Immature natural killer cell (primary cell): ENCODE measurements around the gene NUTM2B. TPM values are rescaled to one million over a fixed set of nuclear protein-coding genes. Genes with fewer than 3 reads are reported as not detected.
"Not testable (repeated sequence)": the region's sequence is repeated elsewhere in the genome, so short reads cannot be mapped to it uniquely, and the experiment has no call there.

Experiments used
- DNase-seq, 3 donors: peaks; one replicate each; pipeline ENCODE4 v3.0.0; 2022; ENCODE audit warnings: mixed read lengths in 1 of 3
- H3K27ac Mint-ChIP-seq, 6 donors: one replicate each; pipeline ENCODE4 v1.8.0; 2020; ENCODE audit warnings: mixed read lengths in 6 of 6, mild to moderate bottlenecking in 5 of 6, inconsistent platforms in 4 of 6, moderate library complexity in 3 of 6
- H3K27me3 Mint-ChIP-seq, 3 donors: one replicate each; pipeline ENCODE4 v1.8.0; 2020 to 2021; ENCODE audit warnings: low read depth in 3 of 3, mild to moderate bottlenecking in 3 of 3, mixed read lengths in 3 of 3, moderate library complexity in 3 of 3, inconsistent platforms in 1 of 3
- H3K36me3 Mint-ChIP-seq, 3 donors: one replicate each; pipeline ENCODE4 v1.8.0; 2020; ENCODE audit warnings: mixed read lengths in 3 of 3, inconsistent platforms in 2 of 3, mild to moderate bottlenecking in 2 of 3
- H3K4me1 Mint-ChIP-seq, 2 donors: one replicate each; pipeline ENCODE4 v1.8.0; 2020; ENCODE audit warnings: inconsistent platforms in 2 of 2, mild to moderate bottlenecking in 2 of 2, mixed read lengths in 2 of 2, moderate library complexity in 1 of 2
- H3K4me3 Mint-ChIP-seq, 5 donors: one replicate each; pipeline ENCODE4 v1.8.0; 2020; ENCODE audit warnings: mild to moderate bottlenecking in 5 of 5, mixed read lengths in 5 of 5, inconsistent platforms in 3 of 5, moderate library complexity in 3 of 5
- H3K9me3 Mint-ChIP-seq, 6 donors: one replicate each; pipeline ENCODE4 v1.8.0; 2020; ENCODE audit warnings: mild to moderate bottlenecking in 6 of 6, mixed read lengths in 6 of 6, inconsistent platforms in 4 of 6, moderate library complexity in 3 of 6
- polyA plus RNA-seq, 3 donors: library from polyadenylated mRNA; unstranded; fragments of 300-500 nt; fragmentation: Illumina TruSeq; gene quantifications; one replicate each; pipeline ENCODE4 v1.2.3, GENCODE V29; 2021

NUTM2B gene
- polyA plus RNA-seq, 3 donors from 2014 or later, result 0.09 TPM; not detected in 2

DNA sequence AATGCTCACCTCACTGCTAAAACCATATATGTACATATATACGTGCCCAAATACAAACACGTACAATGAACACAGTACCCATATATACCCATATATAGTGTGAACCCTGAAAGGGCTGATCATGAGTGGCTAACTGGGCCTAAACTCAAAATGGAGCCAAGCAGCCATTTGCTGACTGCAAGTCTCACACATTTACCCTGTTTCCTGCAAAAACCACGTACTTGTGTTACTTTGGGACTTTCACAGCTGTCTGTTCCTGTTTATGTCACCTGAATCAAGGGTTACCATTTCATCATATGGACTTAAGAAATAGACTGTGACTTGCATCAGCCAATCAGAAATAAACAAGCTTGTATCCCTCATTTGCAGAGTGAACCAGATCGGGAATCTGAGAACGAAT is 5.9 kb upstream of the NUTM2B start:
- H3K4me1 Mint-ChIP-seq, result peaks cover 11 to 30% of the 10 kb centered on the region in 2 donors
- not testable (repeated sequence) for H3K4me3 Mint-ChIP-seq, H3K9me3 Mint-ChIP-seq, H3K36me3 Mint-ChIP-seq, H3K27me3 Mint-ChIP-seq, H3K27ac Mint-ChIP-seq
- peak; percentile 24 to 34 (median 32) for DNase-seq

DNA sequence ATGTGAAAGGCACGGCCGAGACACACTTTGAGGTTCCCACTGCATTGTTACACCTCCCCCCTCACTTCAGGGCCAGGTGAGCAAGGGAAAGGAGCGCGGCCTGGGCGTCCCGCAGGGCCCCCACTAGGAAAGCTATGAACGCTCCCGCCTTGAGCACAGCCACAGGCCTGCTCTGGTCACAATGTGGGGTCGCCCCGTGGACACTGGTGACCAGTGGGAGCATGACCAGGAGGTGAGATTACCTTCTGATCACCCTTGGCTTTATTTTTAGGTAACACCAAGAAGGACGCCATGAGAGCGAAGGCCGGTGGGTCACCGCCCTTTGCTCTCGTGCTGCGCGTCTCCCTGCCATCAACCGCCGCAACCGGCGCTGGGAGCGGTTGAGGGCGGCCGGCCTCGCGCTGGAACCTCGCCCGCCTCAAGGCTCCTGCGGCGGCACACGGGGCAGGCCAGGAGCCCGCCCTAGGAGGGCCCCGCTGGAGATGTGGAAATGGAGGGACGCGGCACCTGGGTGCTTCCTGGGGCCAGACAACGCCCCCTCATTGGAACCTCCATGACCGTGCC is 2.6 kb upstream of the NUTM2B start:
- H3K36me3 Mint-ChIP-seq, H3K9me3 Mint-ChIP-seq, H3K27me3 Mint-ChIP-seq, H3K27ac Mint-ChIP-seq, H3K4me3 Mint-ChIP-seq, DNase-seq: not testable (repeated sequence)
- H3K4me1 Mint-ChIP-seq, result peaks cover 9 to 18% of the 10 kb centered on the region in 2 donors

DNA sequence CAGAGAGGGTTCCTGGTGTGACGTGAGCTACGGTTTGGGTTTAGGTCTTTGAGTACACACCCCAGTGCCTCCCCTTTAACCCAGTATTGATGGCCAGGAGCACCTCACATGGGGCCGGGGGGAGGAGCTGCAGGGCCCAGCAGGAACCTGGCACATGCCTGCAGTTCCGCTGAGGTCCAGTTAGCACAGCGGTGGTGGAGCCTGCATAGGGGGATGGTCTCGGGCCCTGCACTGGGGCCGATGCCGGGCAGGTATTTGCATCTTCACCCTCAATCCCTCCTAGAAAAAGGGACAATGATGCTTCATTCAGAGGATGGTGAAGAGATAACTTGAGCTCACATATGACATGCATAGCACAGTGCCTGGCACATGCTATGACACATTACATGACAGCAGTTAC is 4.0 kb downstream of the NUTM2B start:
- not testable (repeated sequence) for H3K4me3 Mint-ChIP-seq, H3K9me3 Mint-ChIP-seq, H3K36me3 Mint-ChIP-seq, H3K4me1 Mint-ChIP-seq, H3K27me3 Mint-ChIP-seq, DNase-seq, H3K27ac Mint-ChIP-seq

DNA sequence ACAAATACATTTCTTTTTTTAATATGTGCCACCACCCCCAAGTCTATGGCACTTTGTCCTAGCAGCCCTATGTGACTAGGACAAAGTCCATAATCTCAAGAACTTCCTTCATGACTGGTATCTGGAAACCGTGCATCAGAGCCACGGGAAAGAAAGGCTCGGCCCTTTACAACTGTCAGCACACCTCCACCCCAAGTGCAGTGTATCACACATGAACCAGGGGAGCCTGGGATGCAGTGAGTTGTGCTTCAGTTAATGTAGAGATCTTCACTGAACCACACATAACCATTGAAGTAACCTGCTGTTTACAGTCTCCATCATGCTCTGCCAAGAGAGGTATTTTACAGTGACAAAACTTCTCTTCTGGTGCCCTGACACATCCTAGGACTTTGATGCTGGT is 11.9 kb downstream of the NUTM2B start:
- not testable (repeated sequence) for H3K27me3 Mint-ChIP-seq, H3K4me3 Mint-ChIP-seq, DNase-seq, H3K4me1 Mint-ChIP-seq, H3K27ac Mint-ChIP-seq, H3K9me3 Mint-ChIP-seq, H3K36me3 Mint-ChIP-seq

DNA sequence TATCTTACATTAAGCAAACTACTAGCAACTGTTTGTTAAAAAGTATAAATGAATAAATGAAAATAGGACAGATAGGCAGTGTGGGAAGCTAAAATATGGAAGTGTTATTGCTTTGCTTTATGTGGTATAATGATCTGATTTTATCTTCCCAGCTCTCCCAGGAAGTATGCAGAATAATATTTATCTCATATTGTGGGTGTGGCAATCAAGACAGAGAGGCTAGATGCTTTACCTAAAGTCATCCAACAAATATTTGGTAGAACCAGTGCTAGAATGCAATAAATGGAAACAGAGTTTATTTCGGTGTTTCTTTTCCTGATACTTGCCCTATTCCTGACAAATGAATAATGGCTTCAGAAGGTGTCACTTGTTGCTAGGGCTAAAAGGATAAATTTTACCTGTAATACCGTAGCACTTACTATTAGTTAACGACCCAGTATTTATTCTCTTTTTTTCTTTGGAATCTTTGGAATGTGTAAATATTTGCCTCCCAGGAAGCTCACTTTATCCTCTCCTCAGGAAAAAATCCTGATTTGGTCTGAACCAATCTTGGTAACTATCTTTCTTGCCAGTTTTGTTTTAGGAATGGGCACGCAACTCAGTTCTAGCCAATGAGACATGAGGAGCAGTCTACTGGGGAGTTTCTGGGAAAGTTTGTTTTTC is 14.0 kb downstream of the NUTM2B start:
- not testable (repeated sequence) for H3K9me3 Mint-ChIP-seq

DNA sequence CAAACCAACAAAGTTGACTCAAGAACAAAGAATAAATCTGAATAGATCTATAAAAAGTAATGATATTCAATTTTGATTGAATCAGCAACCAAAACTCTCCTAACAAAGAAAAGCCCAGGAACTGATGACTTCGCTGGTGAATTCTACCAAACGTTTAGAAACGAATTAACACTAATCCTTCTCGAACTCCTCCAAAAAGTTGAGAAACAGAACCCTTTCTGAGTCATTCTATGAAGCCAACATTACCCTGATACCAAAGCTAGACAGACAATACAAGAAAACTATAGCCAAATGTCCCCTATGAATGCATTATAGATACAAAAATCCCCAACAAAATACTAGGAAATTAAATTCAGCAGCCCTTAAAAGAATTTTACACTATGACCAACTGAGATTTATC is 17.0 kb downstream of the NUTM2B start:
- H3K27me3 Mint-ChIP-seq, DNase-seq, H3K4me3 Mint-ChIP-seq, H3K27ac Mint-ChIP-seq, H3K9me3 Mint-ChIP-seq, H3K4me1 Mint-ChIP-seq: not testable (repeated sequence)
- H3K36me3 Mint-ChIP-seq, result peaks cover 0 to 14% (median 0%) of the 10 kb centered on the region in 3 donors

More for the DNA sequence above, 14.0 kb downstream of the NUTM2B start:
- not testable (repeated sequence) for H3K4me1 Mint-ChIP-seq, H3K4me3 Mint-ChIP-seq, DNase-seq, H3K27me3 Mint-ChIP-seq, H3K27ac Mint-ChIP-seq, H3K36me3 Mint-ChIP-seq

DNA sequence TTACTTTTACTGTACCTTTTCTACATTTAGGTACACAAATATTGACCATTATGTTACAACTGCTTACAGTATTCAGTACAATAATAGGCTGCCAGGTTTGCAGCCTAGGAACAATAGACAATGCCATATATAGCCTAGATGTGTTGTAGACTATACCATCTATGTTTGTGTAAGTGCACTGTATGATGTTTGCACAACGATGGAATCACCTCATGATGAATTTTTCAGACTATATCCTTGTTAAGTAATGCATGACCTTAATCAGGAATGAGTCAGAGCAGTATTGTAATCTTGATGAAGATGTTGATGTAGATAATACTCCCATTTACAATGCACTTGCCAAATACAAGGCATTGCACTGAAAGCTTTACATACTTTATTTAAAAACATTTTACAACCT is 23.6 kb downstream of the NUTM2B start:
- H3K27ac Mint-ChIP-seq, DNase-seq, H3K4me1 Mint-ChIP-seq, H3K9me3 Mint-ChIP-seq, H3K36me3 Mint-ChIP-seq, H3K27me3 Mint-ChIP-seq, H3K4me3 Mint-ChIP-seq: not testable (repeated sequence)

DNA sequence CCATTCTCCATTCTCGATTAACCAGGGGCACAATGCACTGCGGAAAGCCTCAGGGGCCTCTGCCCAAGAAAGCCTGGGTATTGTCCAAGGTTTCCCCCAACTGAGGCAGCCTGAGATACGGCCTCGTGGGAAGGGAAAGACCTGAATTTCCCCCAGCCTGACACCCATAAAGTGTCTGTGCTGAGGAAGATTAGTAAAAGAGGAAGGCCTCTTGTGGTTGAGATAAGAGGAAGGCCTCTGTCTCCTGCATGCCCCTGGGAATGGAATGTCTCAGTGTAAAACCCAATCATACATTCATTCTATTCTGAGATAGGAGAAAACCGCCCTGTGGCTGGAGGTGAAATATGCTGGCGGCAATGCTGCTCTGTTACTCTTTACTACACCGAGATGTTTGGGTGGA is 41.8 kb downstream of the NUTM2B start:
- peaks cover 3 to 33% (median 17%) of the 10 kb centered on the region in 3 donors for H3K36me3 Mint-ChIP-seq

DNA sequence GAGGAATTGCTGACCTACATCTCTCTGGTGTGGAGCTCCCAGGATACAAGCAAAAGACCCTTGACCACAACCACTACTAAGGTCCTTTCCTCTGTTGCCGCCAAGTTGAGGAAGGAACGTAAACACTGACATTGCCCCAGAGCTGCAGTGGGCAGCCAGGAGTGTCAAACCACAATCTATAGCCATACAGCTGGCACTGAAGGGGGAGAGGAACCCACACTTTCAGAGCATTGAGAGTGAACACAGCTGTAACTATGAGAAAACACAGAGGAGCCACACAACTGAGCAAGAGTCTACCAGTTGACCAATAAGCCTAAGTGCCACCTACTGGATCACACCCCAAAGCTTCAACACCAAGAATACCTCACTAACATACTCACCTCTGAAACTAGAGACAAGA is 45.5 kb downstream of the NUTM2B start:
- H3K27ac Mint-ChIP-seq, result peak overlapping the region in 5 of 6 donors; percentile 57 to 72 (median 69)
- DNase-seq, result peak in 1 of 3 donors; percentile 5
- peaks cover 3 to 22% (median 7%) of the 10 kb centered on the region in 3 donors for H3K36me3 Mint-ChIP-seq
- H3K4me3 Mint-ChIP-seq, result peak overlapping the region in 1 of 5 donors; percentile 38
- peaks cover 28 to 40% of the 10 kb centered on the region in 2 donors for H3K4me1 Mint-ChIP-seq
- not testable (repeated sequence) for H3K27me3 Mint-ChIP-seq, H3K9me3 Mint-ChIP-seq

More for the DNA sequence above, 41.8 kb downstream of the NUTM2B start:
- H3K4me1 Mint-ChIP-seq, result peaks cover 13 to 18% of the 10 kb centered on the region in 2 donors
- not testable (repeated sequence) for H3K4me3 Mint-ChIP-seq, DNase-seq, H3K27ac Mint-ChIP-seq, H3K27me3 Mint-ChIP-seq, H3K9me3 Mint-ChIP-seq

DNA sequence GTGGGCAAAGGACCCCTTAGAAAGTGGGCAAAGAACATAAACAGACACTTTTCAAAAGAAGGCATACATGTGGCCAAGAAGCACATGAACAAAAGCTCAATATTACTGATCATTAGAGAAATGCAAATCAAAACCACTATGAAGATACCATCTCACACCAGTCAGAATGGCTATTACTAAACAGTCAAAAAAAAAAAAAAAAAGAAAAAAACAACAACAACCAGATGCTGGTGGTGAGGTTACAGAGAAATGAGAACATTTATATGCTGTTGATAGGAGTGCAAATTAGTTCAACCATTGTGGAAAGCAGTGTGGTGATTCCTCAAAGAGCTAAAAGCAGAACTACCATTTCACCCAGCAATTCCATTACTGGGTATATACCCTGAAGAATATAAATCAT is 50.6 kb downstream of the NUTM2B start:
- H3K4me1 Mint-ChIP-seq, result peaks cover 23 to 38% of the 10 kb centered on the region in 2 donors
- H3K36me3 Mint-ChIP-seq, result peaks cover 0 to 13% (median 9%) of the 10 kb centered on the region in 3 donors
- H3K4me3 Mint-ChIP-seq, result not testable (repeated sequence)

DNA sequence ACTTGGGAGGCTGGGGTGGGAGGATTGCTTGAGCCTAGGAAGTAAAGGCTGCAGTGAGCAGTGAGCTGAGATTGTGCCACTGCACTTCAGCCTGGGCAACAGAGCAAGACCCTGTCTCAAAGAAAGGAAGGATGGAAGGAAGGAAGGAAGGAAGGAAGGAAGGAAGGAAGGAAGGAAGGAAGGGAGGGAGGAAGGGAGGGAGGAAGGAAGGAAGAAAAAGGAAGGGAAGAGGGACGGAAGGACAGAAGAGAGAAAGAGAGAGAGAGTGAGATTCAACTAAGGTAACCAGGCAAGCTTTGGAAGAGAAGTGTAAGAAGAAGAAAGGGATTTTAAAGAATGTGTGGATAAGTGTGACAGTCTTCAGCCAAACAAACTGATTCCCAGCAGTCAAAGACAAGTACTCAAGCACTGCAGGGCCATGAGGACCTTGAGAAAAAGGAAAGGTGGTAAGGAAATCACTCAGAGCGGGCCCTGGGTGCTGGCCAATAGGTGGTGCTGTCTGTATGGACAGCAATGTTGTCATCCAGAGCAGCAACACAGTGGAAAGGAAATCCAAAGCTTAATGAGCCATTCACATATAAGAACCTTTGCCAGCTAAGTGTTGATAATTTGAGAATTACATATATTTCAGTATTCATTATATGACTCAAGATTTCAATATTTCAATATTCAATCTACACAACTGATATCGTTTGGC is 55.4 kb downstream of the NUTM2B start:
- not testable (repeated sequence) for H3K4me1 Mint-ChIP-seq, H3K4me3 Mint-ChIP-seq, DNase-seq, H3K27me3 Mint-ChIP-seq, H3K9me3 Mint-ChIP-seq, H3K27ac Mint-ChIP-seq
- peaks cover 8 to 23% (median 13%) of the 10 kb centered on the region in 3 donors for H3K36me3 Mint-ChIP-seq

More for the DNA sequence above, 50.6 kb downstream of the NUTM2B start:
- H3K27ac Mint-ChIP-seq, DNase-seq, H3K9me3 Mint-ChIP-seq, H3K27me3 Mint-ChIP-seq: not testable (repeated sequence)

Other genes starting within 250 kb of the NUTM2B start
- under 1 TPM; 0.21 to 0.48 (median 0.38) TPM for gene EIF5AL1, start 190.7 kb upstream of the NUTM2B start, polyA plus RNA-seq
- gene SFTPA2, start 142.8 kb upstream of the NUTM2B start, polyA plus RNA-seq, result not detected
- not detected for gene SFTPA1, start 92.3 kb upstream of the NUTM2B start, polyA plus RNA-seq
- gene NUTM2E, start 123.5 kb downstream of the NUTM2B start, polyA plus RNA-seq, result not detected
- not detected for gene SFTPD, start 245.9 kb downstream of the NUTM2B start, polyA plus RNA-seq